Measurements from ENCODE around the gene SNRNP200.

The SNRNP200 gene

DNA sequence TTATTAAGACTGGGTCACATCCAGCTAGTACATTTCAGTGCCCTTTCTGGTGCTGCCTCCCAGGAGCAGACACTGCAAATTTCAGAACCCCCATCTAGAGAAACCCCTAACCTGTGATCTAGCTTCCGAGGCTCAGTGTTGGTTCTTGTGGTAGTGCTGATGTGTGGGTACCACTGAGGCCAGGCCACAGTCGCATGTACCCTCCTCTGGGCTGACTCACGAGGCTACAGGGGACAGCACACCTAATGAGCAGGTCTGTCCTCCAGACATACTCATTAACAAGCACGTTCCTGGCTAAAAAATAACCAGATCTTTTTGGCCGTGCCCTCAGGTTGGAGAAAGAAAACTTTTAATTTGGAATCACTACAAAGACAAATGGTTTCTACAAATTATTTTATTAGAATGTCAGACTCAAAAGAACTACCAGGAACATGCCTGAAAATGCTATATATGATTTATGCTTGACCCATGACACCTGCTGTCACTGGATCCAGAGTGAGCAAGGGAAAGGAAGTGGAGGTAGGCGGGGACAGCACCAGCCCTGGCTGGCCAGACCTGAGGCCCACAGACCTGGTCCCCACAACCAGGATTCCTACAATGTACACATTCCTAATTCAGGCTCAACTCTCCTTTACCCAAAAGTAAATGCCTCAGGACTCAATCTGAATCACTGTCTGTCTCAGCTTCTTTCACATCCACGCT, 30.8 kb downstream of the SNRNP200 start:
- Mint-ChIP-seq H3K9me3 (no peaks in the 10 kb centered on the region), H3K27ac (peak overlapping the region; percentile 82), H3K27me3 (no peaks in the 10 kb centered on the region), H3K4me1 (ENCODE audit: low read depth) (peaks cover 6% of the 10 kb centered on the region), H3K4me3 (no peak overlapping the region), H3K36me3 (ENCODE audit: low read depth) (peaks cover 95% of the 10 kb centered on the region)
- no peak for DNase-seq

DNA sequence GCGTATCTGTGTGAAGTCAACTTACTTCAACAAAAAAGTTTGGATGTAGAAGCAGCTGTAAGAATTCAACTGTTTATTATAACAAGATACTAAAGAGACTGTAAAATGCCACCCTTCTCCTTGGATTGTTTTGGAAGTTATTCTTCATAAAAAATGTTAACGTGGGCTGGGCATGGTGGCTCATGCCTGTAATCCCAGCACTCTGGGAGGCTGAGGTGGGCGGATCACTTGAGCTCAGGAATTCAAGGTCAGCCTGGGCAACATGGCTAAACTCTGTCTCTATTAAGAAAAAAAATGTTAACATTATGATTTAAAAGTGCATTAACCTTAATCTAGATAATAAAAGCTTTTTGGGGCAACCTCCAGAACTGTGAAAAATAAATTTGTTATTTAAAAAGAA, 31.6 kb downstream of the SNRNP200 start:
- peaks cover 9% of the 10 kb centered on the region for H3K4me1 Mint-ChIP-seq (ENCODE audit: low read depth)
- no peaks in the 10 kb centered on the region for H3K9me3 Mint-ChIP-seq
- peak overlapping the region; percentile 40 for H3K27ac Mint-ChIP-seq
- no peak for DNase-seq
- H3K27me3 Mint-ChIP-seq, result no peaks in the 10 kb centered on the region
- no peak overlapping the region for H3K4me3 Mint-ChIP-seq
- peaks cover 95% of the 10 kb centered on the region for H3K36me3 Mint-ChIP-seq (ENCODE audit: low read depth)

DNA sequence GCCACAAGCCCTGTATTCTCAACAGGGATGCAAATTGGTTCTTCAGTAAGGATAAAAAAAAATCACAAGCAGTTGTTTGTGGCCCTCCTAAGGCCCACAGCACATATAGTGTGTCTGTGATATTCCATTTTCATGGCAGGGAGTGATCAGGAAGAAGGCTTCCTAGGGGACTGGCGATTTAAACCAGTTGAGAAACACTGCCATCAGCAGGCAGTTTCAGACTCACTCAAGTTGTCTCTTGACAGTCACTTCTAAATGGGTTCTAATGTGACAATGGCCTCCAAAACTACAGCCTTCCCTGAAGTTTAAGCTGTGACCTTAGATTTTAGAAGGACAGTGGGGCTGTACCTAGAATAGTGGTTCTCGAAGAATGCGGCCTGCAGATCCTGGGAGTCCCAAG, 33.4 kb downstream of the SNRNP200 start:
- DNase-seq, result no peak
- H3K4me1 Mint-ChIP-seq (ENCODE audit: low read depth), result peaks cover 25% of the 10 kb centered on the region
- no peaks in the 10 kb centered on the region for H3K9me3 Mint-ChIP-seq
- peaks cover 95% of the 10 kb centered on the region for H3K36me3 Mint-ChIP-seq (ENCODE audit: low read depth)
- H3K27ac Mint-ChIP-seq, result peak overlapping the region; percentile 42
- no peak overlapping the region for H3K4me3 Mint-ChIP-seq
- no peaks in the 10 kb centered on the region for H3K27me3 Mint-ChIP-seq

DNA sequence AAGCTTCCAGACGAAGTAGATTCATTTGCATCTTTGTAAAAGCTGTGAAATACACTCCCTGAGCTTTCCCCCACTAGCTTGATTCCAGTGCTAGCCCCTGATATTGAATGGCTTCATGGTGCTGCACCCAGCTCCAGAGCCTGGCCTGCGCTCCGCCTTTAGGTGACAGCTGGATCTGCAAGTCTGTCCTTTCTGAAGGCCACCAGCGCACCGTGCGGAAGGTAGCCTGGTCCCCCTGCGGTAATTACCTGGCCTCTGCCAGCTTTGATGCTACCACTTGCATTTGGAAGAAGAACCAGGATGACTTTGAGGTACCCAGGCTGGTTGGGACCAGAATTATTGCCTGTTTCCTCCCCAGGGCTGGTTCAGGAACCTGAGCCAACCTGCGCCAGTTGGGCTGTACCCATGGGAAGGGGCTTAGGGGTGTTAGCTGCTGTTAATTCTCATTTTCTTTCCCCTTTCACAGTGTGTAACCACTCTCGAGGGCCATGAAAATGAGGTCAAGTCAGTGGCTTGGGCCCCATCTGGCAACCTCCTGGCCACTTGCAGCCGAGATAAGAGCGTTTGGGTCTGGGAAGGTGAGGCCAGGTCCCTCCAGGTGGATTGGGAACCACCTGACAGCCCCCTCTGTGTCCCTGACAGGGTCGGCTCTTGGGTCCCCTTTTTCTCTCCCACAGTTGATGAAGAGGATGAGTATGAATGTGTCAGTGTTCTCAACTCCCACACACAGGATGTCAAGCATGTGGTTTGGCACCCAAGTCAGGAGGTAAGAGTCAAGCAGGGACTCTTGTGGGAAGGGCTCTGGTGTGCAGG, 38.0 kb downstream of the SNRNP200 start:
- peak; percentile 62 for DNase-seq
- H3K36me3 Mint-ChIP-seq (ENCODE audit: low read depth), result peaks cover 81% of the 10 kb centered on the region
- H3K9me3 Mint-ChIP-seq, result no peaks in the 10 kb centered on the region
- H3K4me1 Mint-ChIP-seq (ENCODE audit: low read depth), result peaks cover 41% of the 10 kb centered on the region
- H3K27ac Mint-ChIP-seq, result peak overlapping the region; percentile 98
- H3K27me3 Mint-ChIP-seq, result no peaks in the 10 kb centered on the region
- peak overlapping the region; percentile 98 for H3K4me3 Mint-ChIP-seq

DNA sequence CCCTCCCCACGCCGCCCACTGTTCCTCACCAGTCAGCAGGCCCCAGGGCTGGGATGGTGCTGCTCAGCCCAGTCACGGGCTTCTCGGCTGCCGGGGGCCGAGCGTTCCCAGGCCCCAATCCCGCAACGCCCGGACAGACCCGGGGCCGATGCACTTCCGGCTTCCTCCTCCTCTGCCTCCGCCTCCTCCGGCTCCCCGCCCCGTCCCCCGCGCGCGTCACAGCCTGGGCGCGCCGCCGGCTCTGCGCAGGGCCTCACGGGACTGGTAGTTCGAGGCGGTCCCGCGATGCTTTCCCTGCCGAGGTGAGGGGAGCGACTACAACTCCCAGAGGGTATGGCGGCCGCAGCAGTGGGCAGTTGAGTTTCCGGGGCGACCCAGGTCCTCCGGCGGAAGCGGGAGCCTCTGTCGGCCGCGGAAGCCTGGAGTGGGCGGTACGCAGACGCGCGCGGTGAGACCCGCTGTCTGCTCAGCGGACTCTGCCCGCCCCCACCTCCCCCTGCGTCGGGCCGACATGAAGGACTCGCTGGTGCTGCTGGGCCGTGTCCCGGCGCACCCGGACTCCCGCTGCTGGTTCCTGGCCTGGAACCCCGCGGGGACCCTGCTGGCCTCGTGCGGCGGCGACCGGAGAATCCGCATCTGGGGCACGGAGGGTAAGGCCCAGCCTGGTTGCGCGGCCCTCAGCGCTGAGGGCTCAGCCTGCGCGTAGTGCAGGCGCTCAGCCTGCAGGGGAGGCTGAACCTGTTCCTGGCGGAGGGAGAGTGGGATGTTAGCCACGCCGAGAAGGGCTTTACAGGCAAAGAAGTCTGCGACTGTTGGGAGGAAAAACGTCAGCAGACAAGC, 39.3 kb downstream of the SNRNP200 start, which contains the start of the genes CIAO1 and TMEM127:
TSS of gene CIAO1 (plus strand) at position 386 of the 840 bp plus-strand sequence. CDS start at position 512, 126 bp downstream.
TSS of gene TMEM127 (minus strand) at position 158 of the 840 bp plus-strand sequence. CDS start 616 bp downstream, outside the sequence.
- no peaks in the 10 kb centered on the region for H3K27me3 Mint-ChIP-seq

DNA sequence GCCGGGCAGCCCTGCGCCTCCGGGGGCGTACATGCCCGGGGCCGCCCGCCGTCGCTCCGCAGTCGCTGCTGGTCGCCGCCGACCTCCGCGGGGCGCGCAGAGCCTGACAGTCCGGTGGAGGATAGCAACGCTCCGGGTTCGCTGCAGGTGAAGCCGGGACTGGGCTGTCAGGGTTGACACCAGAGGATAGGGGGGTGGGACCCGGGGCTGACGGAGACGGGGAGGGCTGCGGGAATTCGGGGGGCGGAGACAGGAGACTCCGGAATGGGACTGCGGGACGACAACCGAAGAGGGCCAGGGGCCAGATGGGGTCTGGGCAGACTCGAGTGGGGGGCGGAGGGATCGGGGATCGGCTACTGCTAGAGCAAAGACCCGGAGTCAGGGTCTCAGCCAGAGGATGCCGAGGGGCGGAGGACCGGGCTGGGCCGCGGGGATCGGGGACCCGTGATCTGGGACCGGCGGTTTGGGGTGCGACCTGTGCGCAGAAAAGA, 40.0 kb downstream of the SNRNP200 start:
- Mint-ChIP-seq H3K4me1 (ENCODE audit: low read depth) (peaks cover 60% of the 10 kb centered on the region), H3K27me3 (no peaks in the 10 kb centered on the region), H3K9me3 (no peaks in the 10 kb centered on the region), H3K27ac (peak overlapping the region; percentile 98), H3K4me3 (peak overlapping the region; percentile 98), H3K36me3 (ENCODE audit: low read depth) (peaks cover 80% of the 10 kb centered on the region)
- DNase-seq, result no peak

More for the DNA sequence above, 39.3 kb downstream of the SNRNP200 start, which contains the start of the genes CIAO1 and TMEM127:
- Mint-ChIP-seq H3K9me3 (no peaks in the 10 kb centered on the region), H3K4me3 (peak within 1 kb of the TSS; percentile 98), H3K27ac (peak within 1 kb of the TSS; percentile 98), H3K4me1 (ENCODE audit: low read depth) (peaks cover 53% of the 10 kb centered on the region), H3K36me3 (ENCODE audit: low read depth) (peaks cover 80% of the 10 kb centered on the region)
- peak; percentile 98 for DNase-seq

DNA sequence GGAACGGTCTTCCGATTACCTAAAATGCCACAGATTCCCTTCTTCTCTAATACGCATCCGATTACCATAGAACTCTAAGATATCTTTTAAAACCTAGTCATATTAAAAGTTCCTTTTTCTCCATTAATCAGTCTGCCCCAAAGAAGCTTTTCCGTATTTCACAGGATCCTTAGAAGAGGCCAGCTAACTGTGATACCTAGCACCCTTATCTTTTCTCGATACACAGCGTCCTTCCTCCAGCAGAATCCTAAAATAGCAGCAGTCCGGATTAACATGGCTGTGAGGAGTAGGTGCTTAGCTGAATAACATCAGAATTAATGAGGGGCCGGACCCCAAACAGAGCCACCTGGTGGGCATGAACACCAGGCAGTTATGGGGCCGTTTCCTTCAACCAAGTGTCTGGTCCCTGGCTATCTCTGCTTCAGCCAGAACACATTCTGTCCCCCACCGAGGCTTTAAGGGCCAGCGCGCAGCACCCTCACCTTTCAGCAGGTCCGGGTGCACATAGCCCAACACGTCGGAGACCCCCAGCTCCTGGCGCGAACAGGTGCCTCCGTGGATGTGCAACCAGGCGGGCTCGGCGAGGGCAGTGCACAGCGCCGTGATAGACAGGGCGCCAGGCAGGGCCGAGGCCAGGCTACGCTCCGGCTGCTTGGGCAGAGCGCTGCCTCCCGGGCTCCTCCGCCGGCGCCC, 40.5 kb downstream of the SNRNP200 start:
- peak overlapping the region; percentile 85 for H3K27ac Mint-ChIP-seq
- H3K27me3 Mint-ChIP-seq, result no peaks in the 10 kb centered on the region
- peaks cover 82% of the 10 kb centered on the region for H3K36me3 Mint-ChIP-seq (ENCODE audit: low read depth)
- peaks cover 65% of the 10 kb centered on the region for H3K4me1 Mint-ChIP-seq (ENCODE audit: low read depth)
- H3K9me3 Mint-ChIP-seq, result no peaks in the 10 kb centered on the region
- DNase-seq, result no peak
- H3K4me3 Mint-ChIP-seq, result peak overlapping the region; percentile 98

DNA sequence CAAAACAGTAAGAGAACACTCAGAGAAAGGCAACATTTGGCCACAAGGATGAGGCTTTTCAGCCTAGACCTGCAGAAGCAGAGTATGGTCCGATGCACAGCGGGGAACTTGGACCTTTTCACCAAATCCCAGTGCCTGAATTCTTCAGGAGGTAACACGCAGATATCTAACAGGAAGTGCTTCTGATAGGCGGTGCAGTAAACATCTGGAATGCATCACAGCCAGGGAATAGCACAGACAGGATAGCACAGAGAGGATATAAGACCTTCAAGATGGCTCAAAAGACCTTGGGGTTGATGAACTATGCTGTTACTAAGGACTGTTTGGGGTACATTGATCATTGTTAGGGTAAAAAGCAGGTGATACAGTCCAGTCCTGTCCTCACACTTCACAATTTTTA, 41.3 kb downstream of the SNRNP200 start:
- no peak for DNase-seq
- no peaks in the 10 kb centered on the region for H3K27me3 Mint-ChIP-seq
- peak overlapping the region; percentile 98 for H3K4me3 Mint-ChIP-seq
- H3K27ac Mint-ChIP-seq, result peak overlapping the region; percentile 85
- H3K36me3 Mint-ChIP-seq (ENCODE audit: low read depth), result peaks cover 82% of the 10 kb centered on the region
- no peaks in the 10 kb centered on the region for H3K9me3 Mint-ChIP-seq
- H3K4me1 Mint-ChIP-seq (ENCODE audit: low read depth), result peaks cover 73% of the 10 kb centered on the region

DNA sequence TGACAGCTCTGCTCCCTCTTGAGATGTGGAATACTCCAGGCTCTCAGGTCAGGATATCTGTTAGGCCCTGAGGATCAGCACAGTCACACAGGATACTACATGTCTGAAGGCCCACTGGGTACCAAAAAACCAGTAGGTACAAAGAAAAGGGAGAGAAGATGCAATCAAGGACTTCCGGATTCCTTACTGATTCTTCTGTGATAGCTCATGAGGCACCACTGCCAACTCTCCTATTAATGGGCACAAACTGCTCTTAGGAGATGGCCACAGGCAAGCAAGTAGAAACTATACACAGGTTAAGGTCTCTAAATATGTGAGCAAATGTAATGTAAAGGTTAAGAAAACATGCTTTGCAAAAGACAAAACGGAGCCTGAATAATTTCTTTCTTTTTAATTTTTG, 43.0 kb downstream of the SNRNP200 start:
- Mint-ChIP-seq H3K4me1 (ENCODE audit: low read depth) (peaks cover 72% of the 10 kb centered on the region), H3K27ac (peak overlapping the region; percentile 56), H3K36me3 (ENCODE audit: low read depth) (peaks cover 80% of the 10 kb centered on the region), H3K4me3 (no peak overlapping the region), H3K9me3 (no peaks in the 10 kb centered on the region), H3K27me3 (no peaks in the 10 kb centered on the region)
- no peak for DNase-seq

DNA sequence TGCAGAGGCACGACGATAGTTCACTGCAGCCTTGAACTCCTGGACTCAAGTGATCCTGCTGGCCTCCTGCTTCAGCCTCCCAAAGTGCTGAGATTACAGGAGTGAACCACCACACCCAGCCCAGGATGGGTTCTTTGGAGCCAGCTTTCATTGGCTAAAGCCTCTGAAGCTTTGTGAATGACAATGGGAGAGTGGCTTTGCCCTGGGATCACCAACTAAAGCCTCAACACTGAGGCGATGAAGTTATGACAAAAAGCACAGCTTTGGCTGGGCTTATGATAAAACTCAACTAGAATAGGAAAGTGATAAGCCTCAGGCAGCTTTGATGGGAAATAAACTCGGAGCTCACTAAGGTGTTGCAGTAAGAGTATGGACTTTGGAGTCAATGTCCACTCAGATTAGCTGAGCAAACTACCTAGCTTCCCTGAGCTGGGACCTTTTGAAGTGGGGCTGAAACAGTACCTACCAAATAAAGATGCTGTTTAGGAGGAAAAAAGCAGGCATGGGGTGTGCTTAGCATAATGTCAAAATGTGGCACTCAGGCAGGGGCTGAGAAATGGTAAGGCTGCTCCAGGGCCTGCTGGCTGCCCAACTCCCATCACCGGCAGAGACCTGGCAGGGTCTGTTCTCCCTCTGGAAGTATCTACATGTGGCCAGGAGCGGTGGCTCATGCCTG, 43.9 kb downstream of the SNRNP200 start:
- Mint-ChIP-seq H3K27me3 (no peaks in the 10 kb centered on the region), H3K36me3 (ENCODE audit: low read depth) (peaks cover 78% of the 10 kb centered on the region), H3K9me3 (no peaks in the 10 kb centered on the region), H3K4me1 (ENCODE audit: low read depth) (peaks cover 76% of the 10 kb centered on the region), H3K4me3 (no peak overlapping the region), H3K27ac (peak overlapping the region; percentile 72)
- DNase-seq, result no peak

DNA sequence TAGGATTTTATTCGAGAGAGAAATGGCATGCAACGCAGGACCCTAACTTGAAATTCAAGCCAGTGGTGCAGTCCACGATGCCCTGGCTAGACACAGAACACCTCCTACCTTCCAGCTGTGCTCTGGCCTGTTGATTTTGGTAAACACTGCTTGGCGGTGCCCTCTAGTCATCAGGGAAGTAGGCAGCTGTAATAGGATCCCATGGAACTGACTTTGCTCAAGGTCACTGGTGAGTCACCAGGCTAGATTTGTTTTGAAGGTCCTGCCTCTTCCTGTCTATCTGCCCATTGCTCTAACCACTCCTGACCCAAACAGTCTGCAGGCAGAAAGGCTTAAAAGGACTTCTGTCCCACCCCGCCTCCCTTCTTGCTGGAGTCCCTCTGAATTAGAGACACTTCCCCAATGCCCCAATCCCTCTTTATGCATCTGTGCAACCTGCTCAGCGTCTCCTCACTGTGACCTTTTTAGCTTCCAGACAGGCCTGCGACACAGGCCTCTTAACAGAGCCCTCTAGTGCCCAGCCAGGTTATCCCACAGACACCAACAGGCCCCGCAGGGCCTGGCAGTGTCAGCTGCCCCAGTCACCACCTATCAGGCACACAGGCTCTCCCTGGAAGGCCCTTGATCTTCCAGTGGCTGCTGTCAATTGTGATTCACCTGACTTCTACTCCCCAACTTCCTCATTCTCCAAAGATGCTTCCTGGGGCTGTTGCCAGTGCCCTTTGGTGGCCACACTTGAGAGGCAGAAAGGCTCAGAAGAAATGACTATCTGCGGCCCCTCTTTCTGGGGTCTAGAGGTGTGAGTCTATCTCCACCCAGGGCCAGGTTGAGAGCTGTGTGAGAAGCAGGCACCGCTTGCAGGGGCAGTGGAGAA, 44.7 kb downstream of the SNRNP200 start:
- no peaks in the 10 kb centered on the region for H3K9me3 Mint-ChIP-seq
- no peaks in the 10 kb centered on the region for H3K27me3 Mint-ChIP-seq
- H3K4me3 Mint-ChIP-seq, result no peak overlapping the region
- peaks cover 80% of the 10 kb centered on the region for H3K36me3 Mint-ChIP-seq (ENCODE audit: low read depth)
- DNase-seq, result peak; percentile 41
- peaks cover 76% of the 10 kb centered on the region for H3K4me1 Mint-ChIP-seq (ENCODE audit: low read depth)
- peak overlapping the region; percentile 85 for H3K27ac Mint-ChIP-seq

DNA sequence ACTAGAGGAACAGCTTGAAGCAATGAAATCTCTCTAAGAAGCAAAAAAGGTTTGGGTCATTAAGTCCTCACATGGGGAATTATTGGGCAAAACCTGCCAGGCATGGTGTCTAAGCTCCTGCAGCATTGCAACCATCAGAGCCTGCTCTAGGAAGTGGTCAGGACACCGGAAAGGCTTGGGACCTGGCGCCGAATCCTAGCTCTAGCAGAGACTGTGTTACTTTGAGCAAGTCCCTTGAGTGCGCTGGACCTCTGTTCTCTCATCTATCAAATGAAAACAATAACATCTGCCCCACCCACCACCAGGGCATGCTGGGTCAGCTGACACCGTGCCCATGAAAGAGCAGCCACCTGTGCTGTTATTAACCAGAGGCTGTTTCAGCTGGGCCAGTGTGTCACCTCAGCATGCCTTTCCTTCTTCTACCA, 45.8 kb downstream of the SNRNP200 start:
- DNase-seq, result no peak
- peaks cover 78% of the 10 kb centered on the region for H3K4me1 Mint-ChIP-seq (ENCODE audit: low read depth)
- no peaks in the 10 kb centered on the region for H3K27me3 Mint-ChIP-seq
- H3K9me3 Mint-ChIP-seq, result no peaks in the 10 kb centered on the region
- no peak overlapping the region for H3K4me3 Mint-ChIP-seq
- peaks cover 86% of the 10 kb centered on the region for H3K36me3 Mint-ChIP-seq (ENCODE audit: low read depth)
- peak overlapping the region; percentile 85 for H3K27ac Mint-ChIP-seq
